Duodenal mucosa (tissue), 2 donors: ENCODE results near the gene RHEX.

Source experiments
- H3K27ac ChIP-seq: one replicate; pipeline ENCODE4 v1.7.0; 2013; ENCODE audit warnings: low read depth, low read length
- H3K27me3 ChIP-seq, 2 donors: one replicate each; pipeline ENCODE4 v1.7.0; 2013; ENCODE audit warnings: low read length in 2 of 2, control low read depth in 1 of 2; ENCODE audit not compliant: insufficient read depth in 2 of 2, control insufficient read depth in 1 of 2
- H3K36me3 ChIP-seq, 2 donors: one replicate each; pipeline ENCODE4 v1.7.0; 2013; ENCODE audit warnings: low read length in 2 of 2, control low read depth in 1 of 2; ENCODE audit not compliant: insufficient read depth in 2 of 2, control insufficient read depth in 1 of 2
- H3K4me1 ChIP-seq, 2 donors: one replicate each; pipeline ENCODE4 v1.7.0; 2013; ENCODE audit warnings: low read length in 2 of 2, control low read depth in 1 of 2; ENCODE audit not compliant: insufficient read depth in 2 of 2, control insufficient read depth in 1 of 2
- H3K4me3 ChIP-seq, 2 donors: one replicate each; pipeline ENCODE4 v1.7.0; 2013; ENCODE audit warnings: low read length in 2 of 2, low read depth in 1 of 2
- H3K9ac ChIP-seq, 2 donors: one replicate each; pipeline ENCODE4 v1.7.0; 2013; ENCODE audit warnings: low read length in 2 of 2, low read depth in 1 of 2
- H3K9me3 ChIP-seq, 2 donors: one replicate each; pipeline ENCODE4 v1.7.0; 2013; ENCODE audit warnings: low read length in 2 of 2, control low read depth in 1 of 2; ENCODE audit not compliant: control insufficient read depth in 1 of 2

Gene RHEX

GRCh38 chr1:206115791-206116190, 62.8 kb downstream of the RHEX start:
- Histone ChIP-seq H3K4me1 (peaks cover 7 to 17% of the 10 kb centered on the region in 2 donors), H3K9ac (no peak overlapping the region), H3K36me3 (no peaks in the 10 kb centered on the region), H3K27ac (no peak overlapping the region), H3K27me3 (peaks cover 19 to 21% of the 10 kb centered on the region in 2 donors), H3K4me3 (no peak overlapping the region), H3K9me3 (no peaks in the 10 kb centered on the region)

GRCh38 chr1:206116191-206116872, 63.4 kb downstream of the RHEX start:
- Histone ChIP-seq H3K4me3 (no peak overlapping the region), H3K27me3 (peaks cover 19 to 21% of the 10 kb centered on the region in 2 donors), H3K4me1 (peaks cover 7 to 17% of the 10 kb centered on the region in 2 donors), H3K9me3 (peaks cover 0 to 5% of the 10 kb centered on the region in 2 donors), H3K27ac (no peak overlapping the region), H3K36me3 (no peaks in the 10 kb centered on the region), H3K9ac (no peak overlapping the region)

- no peaks in the 10 kb centered on the region for H3K36me3 ChIP-seq
- peak overlapping the region; percentile 52 to 61 for H3K4me3 ChIP-seq
- H3K27me3 ChIP-seq = peaks cover 19 to 21% of the 10 kb centered on the region in 2 donors
- H3K9ac ChIP-seq = peak overlapping the region in 1 of 2 donors; percentile 2
- peaks cover 7 to 17% of the 10 kb centered on the region in 2 donors for H3K4me1 ChIP-seq
- peaks cover 0 to 6% of the 10 kb centered on the region in 2 donors for H3K9me3 ChIP-seq
- H3K27ac ChIP-seq = no peak overlapping the region
Measured at GRCh38 chr1:206116873-206117150, 63.8 kb downstream of the RHEX start.

- peak within 1 kb of the TSS in 1 of 2 donors; percentile 2 for H3K9ac ChIP-seq
- peaks cover 19 to 21% of the 10 kb centered on the region in 2 donors for H3K27me3 ChIP-seq
- no peak within 1 kb of the TSS for H3K27ac ChIP-seq
- H3K9me3 ChIP-seq = peaks cover 0 to 6% of the 10 kb centered on the region in 2 donors
- no peaks in the 10 kb centered on the region for H3K36me3 ChIP-seq
- H3K4me1 ChIP-seq = peaks cover 7 to 17% of the 10 kb centered on the region in 2 donors
- H3K4me3 ChIP-seq = peak within 1 kb of the TSS; percentile 52 to 61
Measured at GRCh38 chr1:206117151-206117948, 64.4 kb downstream of the RHEX start, which contains the start of gene AVPR1B. Gene AVPR1B, minus strand, starts transcription at chr1:206117388. Its CDS starts 498 bp downstream, at chr1:206116890.

GRCh38 chr1:206120406-206120805, 67.4 kb downstream of the RHEX start:
- Histone ChIP-seq H3K27ac (no peak overlapping the region), H3K36me3 (no peaks in the 10 kb centered on the region), H3K4me1 (peaks cover 0 to 9% of the 10 kb centered on the region in 2 donors), H3K4me3 (no peak overlapping the region), H3K27me3 (peaks cover 19 to 21% of the 10 kb centered on the region in 2 donors), H3K9ac (no peak overlapping the region), H3K9me3 (peaks cover 0 to 6% of the 10 kb centered on the region in 2 donors)

GRCh38 chr1:206121269-206121668, 68.3 kb downstream of the RHEX start:
- Histone ChIP-seq H3K9me3 (peaks cover 0 to 6% of the 10 kb centered on the region in 2 donors), H3K36me3 (no peaks in the 10 kb centered on the region), H3K4me1 (peaks cover 0 to 9% of the 10 kb centered on the region in 2 donors), H3K9ac (no peak overlapping the region), H3K4me3 (no peak overlapping the region), H3K27me3 (peaks cover 19% of the 10 kb centered on the region in 2 donors), H3K27ac (no peak overlapping the region)

- peaks cover 6 to 7% of the 10 kb centered on the region in 2 donors for H3K27me3 ChIP-seq
- H3K4me1 ChIP-seq = peaks cover 0 to 2% of the 10 kb centered on the region in 2 donors
- H3K9me3 ChIP-seq = peaks cover 0 to 6% of the 10 kb centered on the region in 2 donors
- H3K4me3 ChIP-seq = no peak overlapping the region
- no peak overlapping the region for H3K9ac ChIP-seq
- no peak overlapping the region for H3K27ac ChIP-seq
- H3K36me3 ChIP-seq = no peaks in the 10 kb centered on the region
Measured at GRCh38 chr1:206122686-206123085, 69.7 kb downstream of the RHEX start.

- peaks cover 0 to 7% of the 10 kb centered on the region in 2 donors for H3K27me3 ChIP-seq
- peaks cover 0 to 6% of the 10 kb centered on the region in 2 donors for H3K9me3 ChIP-seq
- H3K36me3 ChIP-seq = no peaks in the 10 kb centered on the region
- H3K4me3 ChIP-seq = no peak overlapping the region
- no peaks in the 10 kb centered on the region for H3K4me1 ChIP-seq
- no peak overlapping the region for H3K27ac ChIP-seq
- no peak overlapping the region for H3K9ac ChIP-seq
Measured at GRCh38 chr1:206125346-206125745, 72.4 kb downstream of the RHEX start.

- Histone ChIP-seq H3K4me3 (no peak overlapping the region), H3K9me3 (no peaks in the 10 kb centered on the region), H3K36me3 (no peaks in the 10 kb centered on the region), H3K4me1 (no peaks in the 10 kb centered on the region), H3K27ac (no peak overlapping the region), H3K27me3 (peaks cover 0 to 7% of the 10 kb centered on the region in 2 donors), H3K9ac (no peak overlapping the region)
Measured at GRCh38 chr1:206127336-206127735, 74.4 kb downstream of the RHEX start.

GRCh38 chr1:206128196-206128595, 75.2 kb downstream of the RHEX start:
- no peaks in the 10 kb centered on the region for H3K4me1 ChIP-seq
- no peak overlapping the region for H3K27ac ChIP-seq
- no peaks in the 10 kb centered on the region for H3K36me3 ChIP-seq
- peaks cover 0 to 7% of the 10 kb centered on the region in 2 donors for H3K27me3 ChIP-seq
- H3K4me3 ChIP-seq = no peak overlapping the region
- H3K9ac ChIP-seq = no peak overlapping the region
- H3K9me3 ChIP-seq = no peaks in the 10 kb centered on the region
